Measurements from ENCODE around the gene SYT5. TPM values are rescaled to one million over a fixed set of nuclear protein-coding genes. Genes with fewer than 3 reads are reported as not detected.

The SYT5 gene
- total and polyA plus RNA-seq, 9 of the 15 experiments (the other 6 are each of a cell fraction or from before 2014, with no cell fraction given): 1.3 to 20.9 (median 8.8) TPM

DNA sequence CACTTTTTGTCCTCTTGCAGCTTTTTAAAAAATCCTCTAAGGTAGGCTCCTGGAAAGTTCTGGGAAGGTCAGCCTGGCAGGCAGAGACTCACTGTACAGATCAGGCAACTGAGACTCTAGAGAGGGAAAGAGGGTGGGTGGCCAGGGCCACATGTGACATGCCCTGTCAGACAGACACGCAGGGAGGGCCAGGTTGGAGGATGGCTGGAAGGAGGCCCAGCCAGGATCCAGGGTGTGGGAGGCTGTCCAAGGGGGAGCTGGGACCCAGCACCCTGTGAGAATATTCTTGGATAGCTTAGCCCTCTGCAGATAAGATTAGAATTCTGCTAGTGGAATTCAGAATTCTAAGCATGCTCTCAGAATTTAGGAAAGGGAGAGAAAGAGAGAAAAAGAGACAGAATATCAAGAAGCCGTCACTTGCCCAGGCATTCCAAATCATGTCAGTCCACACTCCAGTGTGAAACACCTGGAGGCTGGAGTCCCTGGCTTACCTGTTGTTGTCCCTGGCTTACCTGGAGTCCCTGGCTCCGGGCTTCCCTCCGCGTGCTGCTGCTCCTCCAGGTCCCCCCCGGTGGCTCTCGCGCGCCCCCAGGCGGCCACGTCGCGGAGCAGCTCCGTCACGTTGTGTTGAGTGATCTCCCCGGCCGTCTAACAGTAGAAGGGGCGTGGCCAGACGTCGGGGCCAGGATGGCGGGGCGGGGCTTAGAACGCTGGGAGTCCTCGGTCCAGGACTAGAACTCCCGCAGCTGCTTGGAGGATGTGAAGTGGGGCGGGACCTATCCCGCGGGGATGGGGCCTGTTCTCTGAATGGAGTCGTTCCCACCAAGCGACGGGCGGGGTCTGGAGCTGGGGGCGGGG, 19.7 kb downstream of the SYT5 start:
- Histone ChIP-seq H3K9ac (ENCODE audit: insufficient read depth in 1 of 2, low read depth in 2 of 2, low read length in 2 of 2) (peak overlapping the region; percentile 67 to 90), H3K36me3 (ENCODE audit: control insufficient read depth, insufficient read depth, low read length) (0 out of 3 replicates have a peak, but pooled peaks cover 3% of the 10 kb centered on the region), H2AFZ (ENCODE audit: low read depth, low read length) (peak overlapping the region; percentile 79), H3K27me3 (ENCODE audit: control insufficient read depth in 2 of 2, insufficient read depth in 2 of 2, low read length in 2 of 2) (no peaks in the 10 kb centered on the region), H3K79me2 (ENCODE audit: control insufficient read depth, insufficient read depth, low read length) (peaks cover 14% of the 10 kb centered on the region), H3K4me2 (ENCODE audit: insufficient read depth, low read length) (peak overlapping the region; percentile 79), H3K4me1 (replicated peaks in 1 of 2; ENCODE audit: control insufficient read depth in 2 of 2, insufficient read depth in 2 of 2, low read length in 2 of 2) (peaks cover 34 to 69% of the 10 kb centered on the region in 2 experiments), H3K4me3 (peak overlapping the region; percentile 42), H3K9me1 (ENCODE audit: control insufficient read depth, insufficient read depth, low read length) (no peaks in the 10 kb centered on the region), H3K27ac (ENCODE audit: extremely low read depth, low read depth, low read length) (peak overlapping the region; percentile 66), H3K9me3 (replicated peaks; ENCODE audit: control insufficient read depth, insufficient read depth, low read depth, low read length) (no peaks in the 10 kb centered on the region), H4K20me1 (replicated peaks; ENCODE audit: control insufficient read depth, insufficient read depth, low read length) (no peaks in the 10 kb centered on the region)
- ATAC-seq (peak; percentile 75), DNase-seq (ENCODE audit: extremely low read depth in 1 of 4, low spot score in 3 of 4) (peak; percentile 92 to 98 (median 92)), FAIRE-seq (peak; percentile 96)
- in situ Hi-C loops (cut with MboI) (loop anchor here (25.0 kb wide), 1 partner anchor 977 kb away; the partner anchor contains the start of gene ZNF444), intact Hi-C loops (cut with micrococcal nuclease) (no loop called here)
- no TSS peak for BruUV-seq (replicated peaks)
- WGBS (ENCODE audit: insufficient coverage, low coverage, missing lambda C conversion rate): under 1% methylated on average over 26 of the region's 33 CpGs
- ChIA-PET CTCF (ENCODE audit: low intra/inter-chr PET ratio) (interaction anchor here (0.6 to 1.9 kb wide), 5 partner anchors 15 to 274 kb away, joined by 3 to 20 read pairs (median 6); no protein-coding TSS in a partner anchor), POLR2A (interaction anchor here (0.6 to 2.9 kb wide), 15 partner anchors 13 to 935 kb away, joined by 3 to 13 read pairs (median 4); partner anchors contain the start of genes KMT5C, RDH13 and UBE2S)
- no peak; the same call in 1 of the 2 replicates for TF ChIP-seq BCOR (IDR thresholded peaks at IDR 0.05)
- TF ChIP-seq NKRF (IDR thresholded peaks at IDR 0.05; ENCODE audit: borderline replicate concordance): no peak; the same call in 1 of the 2 replicates
- TF ChIP-seq PRMT5 (CRISPR knock-in tag; IDR thresholded peaks at IDR 0.05): no peak
- no peak for TF ChIP-seq ZBTB26 (CRISPR knock-in tag; IDR thresholded peaks at IDR 0.05)
- TF ChIP-seq TEAD1 (CRISPR knock-in tag; IDR thresholded peaks at IDR 0.05): 0 out of 4 replicates have a peak, but pooled peaks of 1 of the 2 experiments have one; percentile 39
- TF ChIP-seq STAT5B (CRISPR knock-in tag; IDR thresholded peaks at IDR 0.05): no peak
- TF ChIP-seq TFAP4 (CRISPR knock-in tag; IDR thresholded peaks at IDR 0.05; ENCODE audit: borderline replicate concordance): peak; percentile 96
- TF ChIP-seq HMGN3 (IDR thresholded peaks at IDR 0.05; ENCODE audit: borderline replicate concordance, extremely low read depth, insufficient read length, low read depth, low read length): peak; percentile 93
- no peak for TF ChIP-seq KLF13 (tag; IDR thresholded peaks at IDR 0.05; ENCODE audit: borderline replicate concordance, low read depth)
- TF ChIP-seq ZNF668 (CRISPR knock-in tag; IDR thresholded peaks at IDR 0.05): no peak
- TF ChIP-seq ZNF134 (CRISPR knock-in tag; conservative IDR thresholded peaks at IDR 0.05): no peak
- no peak for TF ChIP-seq BRF1 (IDR thresholded peaks at IDR 0.05; ENCODE audit: borderline replicate concordance, extremely low read depth, insufficient read length)
- peak in 1 of 2 experiments; percentile 67; a peak in 1 of 4 replicates for TF ChIP-seq NONO (IDR thresholded peaks at IDR 0.05; ENCODE audit: low read depth in 2 of 2, low read length in 1 of 2)
- peak; percentile 29; the same call in 1 of the 2 replicates for TF ChIP-seq TCF3 (CRISPR knock-in tag; IDR thresholded peaks at IDR 0.05)
- TF ChIP-seq ZNF778 (CRISPR knock-in tag; IDR thresholded peaks at IDR 0.05): no peak
- TF ChIP-seq HDAC8 (tag; IDR thresholded peaks at IDR 0.05): no peak
- TF ChIP-seq EP400 (IDR thresholded peaks at IDR 0.05): peak; percentile 80
